HG02798 (cell line): ENCODE measurements around the gene CPNE8.
"Not testable (repeated sequence)": the region's sequence is repeated elsewhere in the genome, so short reads cannot be mapped to it uniquely, and the experiment has no call there.

Experiments
- ATAC-seq: cut with Tn5 transposase; IDR thresholded peaks from one replicate; pipeline ENCODE4 v1.9.1; 2021; ENCODE audit warnings: mild to moderate bottlenecking; ENCODE audit not compliant: unreplicated experiment, poor library complexity

Gene CPNE8

DNA sequence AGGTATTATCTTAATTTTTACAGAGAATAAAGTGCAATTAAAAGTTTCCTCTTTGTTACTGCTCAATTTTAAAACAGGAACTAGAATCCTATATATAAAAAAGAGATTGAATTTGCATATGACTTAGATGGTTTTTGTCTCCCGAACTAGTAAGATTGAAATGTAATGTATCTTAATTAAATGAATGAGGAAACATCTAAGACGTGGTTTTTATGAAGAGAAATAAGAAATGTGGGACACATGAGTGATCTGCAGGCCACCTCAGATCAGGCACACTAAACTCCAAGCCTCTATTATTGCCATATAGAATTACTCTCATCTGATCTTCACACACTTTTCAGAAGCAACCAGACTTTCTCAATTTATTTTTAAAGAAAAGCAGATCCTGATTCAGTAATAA lies 158.6 kb downstream of the CPNE8 start:
- no peak for ATAC-seq

GRCh38 chr12:38745601-38746000 lies 159.8 kb downstream of the CPNE8 start:
- no peak for ATAC-seq

DNA sequence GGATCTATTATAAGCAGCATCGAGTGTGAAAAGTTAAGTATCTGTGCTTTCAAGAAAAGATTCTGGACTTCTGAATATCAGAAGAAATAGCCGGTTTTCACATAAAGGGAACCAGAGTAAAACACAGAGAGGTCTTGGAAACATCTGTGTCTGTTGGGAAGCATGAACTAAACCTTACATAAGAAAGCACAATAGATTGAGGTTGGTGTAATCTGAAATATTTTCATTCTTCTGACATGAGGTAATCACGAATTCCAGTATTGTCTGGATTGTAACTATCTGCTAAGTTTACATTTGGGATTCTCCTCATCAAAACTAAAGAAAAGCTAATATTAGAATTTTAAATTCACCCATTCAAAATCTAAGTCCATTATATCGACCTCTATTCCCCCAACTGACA lies 161.3 kb downstream of the CPNE8 start:
- ATAC-seq, result no peak

GRCh38 chr12:38742496-38742895 lies 162.9 kb downstream of the CPNE8 start:
- not testable (repeated sequence) for ATAC-seq

- no peak for ATAC-seq
These were observed 168.6 kb downstream of the CPNE8 start for GRCh38 chr12:38736821-38737220.

DNA sequence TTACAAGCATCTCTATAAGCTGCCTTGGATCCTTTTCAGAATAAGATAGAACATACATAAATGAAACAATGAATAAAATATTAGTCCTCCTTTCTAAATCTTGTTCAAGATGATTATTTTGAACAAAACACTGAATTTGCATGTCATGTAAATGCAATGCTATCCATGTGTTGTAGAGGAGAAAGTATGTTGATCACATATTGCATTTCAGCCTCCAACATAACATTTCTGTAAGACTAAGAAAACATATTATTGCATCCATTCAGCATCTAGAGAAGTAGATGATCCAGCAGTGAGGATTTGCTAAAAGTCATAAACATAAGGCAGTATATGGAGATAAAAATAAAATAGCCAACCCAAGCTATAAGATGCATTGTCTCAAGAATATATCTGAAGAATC lies 172.6 kb downstream of the CPNE8 start:
- ATAC-seq, result no peak

DNA sequence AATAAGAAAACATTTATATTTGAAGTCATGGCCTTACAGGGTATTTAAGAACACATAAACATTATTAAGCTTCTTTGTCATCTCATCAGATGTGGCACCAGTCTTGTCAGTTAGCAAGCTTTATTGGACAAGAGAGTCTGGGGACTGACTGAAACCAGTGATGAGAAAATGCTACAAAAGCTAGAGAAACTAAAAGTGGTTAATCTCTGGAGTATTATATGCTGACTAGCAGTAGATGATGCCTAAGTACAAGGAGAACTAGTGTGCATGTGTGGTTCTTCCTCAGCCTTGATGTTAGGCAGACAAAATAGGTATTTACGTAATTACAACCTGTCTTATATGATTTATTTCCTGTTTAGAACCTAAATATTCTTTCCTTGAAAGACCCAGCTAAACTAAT lies 176.5 kb downstream of the CPNE8 start:
- no peak for ATAC-seq

GRCh38 chr12:38721611-38722252 lies 183.7 kb downstream of the CPNE8 start:
- no peak for ATAC-seq

- ATAC-seq, result no peak
These were observed 184.7 kb downstream of the CPNE8 start for GRCh38 chr12:38720661-38721060.

DNA sequence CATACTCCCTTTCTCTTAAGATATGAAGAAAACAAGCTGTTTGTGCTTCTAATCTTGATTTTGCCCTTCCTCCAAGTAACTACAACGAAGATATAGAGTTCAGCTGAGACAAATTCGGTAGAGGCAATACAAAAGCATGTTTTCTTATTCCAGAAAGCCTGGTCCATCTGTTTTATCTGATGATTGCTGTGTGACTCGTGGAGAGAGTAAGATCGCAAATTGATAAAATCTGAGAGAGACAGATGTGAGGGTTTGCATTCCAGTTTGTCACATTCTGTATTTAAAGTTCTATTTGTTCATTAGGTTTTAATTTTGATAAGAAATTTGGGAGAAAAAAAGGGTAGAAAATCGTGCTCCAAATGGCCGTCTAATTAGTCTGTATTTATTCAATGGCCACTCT lies 192.1 kb downstream of the CPNE8 start:
- no peak for ATAC-seq

DNA sequence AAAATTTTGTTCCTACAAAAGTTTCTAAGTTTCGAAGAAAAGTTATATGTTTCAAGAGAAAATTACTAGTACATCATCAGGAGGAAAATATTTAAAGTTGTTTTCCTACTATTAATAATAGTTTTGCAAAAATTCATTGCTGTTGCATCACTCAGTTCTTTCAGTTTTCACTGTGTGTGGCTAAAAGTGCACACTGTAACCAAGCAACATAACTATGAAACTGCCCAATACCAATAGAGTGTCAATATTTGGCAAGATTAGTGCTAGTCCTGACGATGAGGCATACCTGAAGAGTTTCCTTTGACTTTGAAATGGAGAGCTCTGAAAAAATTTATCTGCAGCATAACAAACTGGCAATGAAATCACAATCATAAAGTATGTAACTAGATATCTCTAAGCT lies 194.3 kb downstream of the CPNE8 start:
- ATAC-seq, result peak; percentile 90

GRCh38 chr12:38708466-38708865 lies 196.9 kb downstream of the CPNE8 start:
- no peak for ATAC-seq

DNA sequence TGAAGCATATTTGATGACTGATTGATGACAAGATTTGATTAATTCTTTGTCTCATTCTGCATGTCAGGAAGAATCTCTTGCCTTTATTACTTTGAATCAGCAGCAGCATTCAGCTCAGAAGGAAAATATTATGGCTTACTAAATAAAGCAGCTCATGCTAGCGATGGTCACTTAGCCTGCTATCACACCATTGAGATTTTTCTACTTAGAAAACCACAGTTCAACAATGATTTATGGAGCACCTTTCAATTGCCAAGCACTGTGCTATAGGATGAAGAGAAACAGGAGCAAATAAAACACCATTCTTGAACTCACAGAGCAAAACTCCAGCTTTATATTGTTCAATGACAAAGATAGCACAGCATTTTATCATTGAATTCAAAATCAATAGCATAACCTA lies 197.7 kb downstream of the CPNE8 start:
- ATAC-seq, result no peak

GRCh38 chr12:38697289-38697688 lies 208.1 kb downstream of the CPNE8 start:
- ATAC-seq, result no peak

- no peak for ATAC-seq
These were observed 210.3 kb downstream of the CPNE8 start for GRCh38 chr12:38695057-38695456.

DNA sequence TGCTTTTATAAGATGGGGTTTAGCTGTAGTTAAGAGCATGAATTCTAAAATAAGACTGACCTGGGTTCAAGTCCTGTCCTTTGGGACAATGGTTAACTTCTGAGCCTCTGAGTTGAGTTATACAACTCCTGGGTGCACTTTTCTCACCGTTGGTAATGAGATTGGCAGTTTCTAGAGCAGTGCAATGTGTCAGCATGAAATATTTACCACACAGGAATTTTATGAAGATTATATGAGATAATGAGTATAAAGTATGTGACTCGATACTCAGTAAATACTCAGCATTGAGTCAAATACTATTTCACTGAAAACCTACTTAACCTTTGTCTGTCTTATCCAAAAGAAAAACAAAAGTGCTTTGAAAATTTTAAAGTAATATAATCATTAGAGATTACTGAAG lies 214.2 kb downstream of the CPNE8 start:
- no peak for ATAC-seq

GRCh38 chr12:38690646-38691045 lies 214.7 kb downstream of the CPNE8 start:
- ATAC-seq, result no peak

DNA sequence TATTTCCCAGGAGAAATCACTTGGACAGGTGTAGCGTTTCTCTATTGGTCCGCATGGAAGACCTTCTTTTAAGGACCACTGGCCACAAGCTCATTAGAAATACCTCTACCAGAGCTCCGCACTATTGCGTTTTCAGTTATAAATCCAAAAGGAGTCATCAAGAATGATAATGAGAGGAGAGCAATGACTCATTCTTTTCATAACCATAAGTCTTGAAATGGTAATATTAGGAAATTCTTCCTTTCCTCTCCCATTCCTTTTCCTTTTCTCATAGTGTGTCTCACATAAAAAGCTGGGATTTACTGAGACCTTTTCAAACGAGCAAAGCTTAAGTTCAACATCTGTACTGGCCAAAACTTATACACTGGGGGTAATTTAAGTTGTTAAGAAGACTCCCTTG lies 215.7 kb downstream of the CPNE8 start:
- ATAC-seq, result no peak

DNA sequence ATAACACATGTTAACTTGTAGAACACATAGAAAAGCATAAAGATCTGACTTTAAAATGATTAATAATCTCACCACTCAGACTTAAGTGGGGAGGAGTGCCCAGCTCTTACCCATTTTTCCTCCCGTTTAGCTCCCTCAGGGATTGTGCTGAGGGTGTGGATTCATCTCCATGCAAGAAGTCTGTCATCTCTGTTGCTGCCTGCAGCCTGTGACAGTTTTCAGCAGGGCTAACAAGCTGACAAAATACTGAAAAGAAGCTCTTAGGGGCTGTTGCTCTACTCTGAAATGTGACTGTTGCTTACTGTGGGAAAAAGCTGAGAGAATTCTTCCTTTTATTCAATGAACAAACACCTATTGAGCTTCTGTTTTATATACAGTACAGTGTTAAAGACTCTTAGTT lies 216.2 kb downstream of the CPNE8 start:
- no peak for ATAC-seq

DNA sequence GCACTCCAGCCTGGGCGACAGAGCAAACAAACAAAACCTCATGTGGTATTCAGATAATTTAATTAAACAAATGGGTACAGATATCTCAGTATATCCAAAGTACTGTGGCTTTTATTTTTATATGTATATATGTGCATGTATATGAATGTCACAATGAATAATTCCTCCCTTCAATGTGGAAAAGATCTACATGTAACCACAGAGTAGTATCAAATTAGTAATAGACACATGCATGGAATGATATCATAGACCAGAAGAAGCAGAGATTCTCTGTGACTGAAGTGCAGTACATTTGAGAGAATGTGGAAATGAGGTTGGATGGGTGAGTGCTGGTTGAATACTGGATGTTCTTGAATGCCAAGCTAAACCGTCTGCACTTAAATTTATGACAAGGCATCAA lies 222.9 kb downstream of the CPNE8 start:
- ATAC-seq, result no peak

DNA sequence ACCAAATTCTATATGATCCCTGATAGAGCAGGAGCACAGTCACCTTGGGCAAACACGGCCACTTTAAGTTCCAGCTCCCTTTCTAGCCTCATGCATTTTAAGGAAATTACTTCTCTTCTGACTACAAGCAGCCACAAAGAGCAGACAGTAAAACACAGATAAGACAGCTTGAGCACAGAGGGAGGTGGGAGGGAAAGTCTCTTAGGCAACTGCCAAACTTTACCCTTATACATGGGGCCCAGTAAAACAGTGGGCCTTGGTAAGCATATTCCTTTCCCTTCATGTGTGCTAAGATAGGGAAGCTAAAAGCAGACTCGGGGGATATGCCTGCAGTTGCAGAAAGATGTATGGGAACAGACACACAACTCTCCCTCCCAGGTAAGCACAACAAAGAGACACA lies 235.9 kb downstream of the CPNE8 start:
- no peak for ATAC-seq

DNA sequence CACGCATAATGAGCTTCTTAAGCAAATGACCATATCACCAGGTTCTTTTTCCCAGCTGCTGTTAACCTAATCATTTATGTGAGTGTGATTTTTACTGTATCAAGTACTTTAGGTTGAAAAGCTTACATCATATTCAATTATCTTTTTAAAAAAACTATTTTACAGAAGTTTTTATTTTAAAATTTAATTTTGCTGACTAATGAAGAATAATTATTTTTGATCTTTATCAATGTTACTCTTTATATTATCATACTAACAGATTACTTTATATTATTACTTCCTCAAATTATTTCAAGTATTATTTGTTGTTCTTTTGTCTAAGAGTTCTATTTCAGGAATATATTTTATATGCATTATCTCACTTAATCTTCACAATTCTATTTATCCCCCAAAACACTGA lies 236.3 kb downstream of the CPNE8 start:
- ATAC-seq, result no peak

GRCh38 chr12:38666425-38666824 lies 239.0 kb downstream of the CPNE8 start:
- no peak for ATAC-seq
